ENCODE results near the gene GJB6. TPM values are rescaled to one million over a fixed set of nuclear protein-coding genes. Genes with fewer than 3 reads are reported as not detected.

GJB6 gene
- total and polyA plus RNA-seq, 2 donors = 22.9 to 24.1 TPM

GRCh38 chr13:20239748-20240147, 7.6 kb upstream of the GJB6 start:
- 97% methylated on average over 6 of the region's 6 CpGs for WGBS

GRCh38 chr13:20232556-20233277, 598 bp upstream of the GJB6 start:
- Histone ChIP-seq H3K4me1 (ENCODE audit: control insufficient read depth in 2 of 2, insufficient read depth in 2 of 2, low read length in 2 of 2) (peaks cover 14 to 15% of the 10 kb centered on the region in 2 donors), H3K27ac (ENCODE audit: low read depth in 1 of 2, low read length in 1 of 2) (no peak overlapping the region), H3K36me3 (ENCODE audit: control insufficient read depth in 2 of 2, insufficient read depth in 2 of 2, low read length in 1 of 2) (no peaks in the 10 kb centered on the region), H3K4me3 (ENCODE audit: low read length in 2 of 2) (peak overlapping the region; percentile 34 to 59), H3K27me3 (ENCODE audit: control insufficient read depth in 2 of 2, insufficient read depth in 1 of 2, low read length in 1 of 2) (peaks cover 19 to 68% of the 10 kb centered on the region in 2 donors), H3K9me3 (ENCODE audit: control insufficient read depth in 2 of 2, insufficient read depth in 1 of 2, low read length in 1 of 2) (no peaks in the 10 kb centered on the region)
- no peak for DNase-seq (ENCODE audit: low read depth in 6 of 9, low spot score in 9 of 9)
- 35% methylated on average over 25 of the region's 25 CpGs for WGBS

More at GRCh38 chr13:20239748-20240147, 7.6 kb upstream of the GJB6 start:
- H3K9me3 ChIP-seq (ENCODE audit: control insufficient read depth in 2 of 2, insufficient read depth in 1 of 2, low read length in 1 of 2) = no peaks in the 10 kb centered on the region
- H3K4me1 ChIP-seq (ENCODE audit: control insufficient read depth in 2 of 2, insufficient read depth in 2 of 2, low read length in 2 of 2) = peaks cover 0 to 2% of the 10 kb centered on the region in 2 donors
- no peaks in the 10 kb centered on the region for H3K36me3 ChIP-seq (ENCODE audit: control insufficient read depth in 2 of 2, insufficient read depth in 2 of 2, low read length in 1 of 2)
- DNase-seq (ENCODE audit: low read depth in 6 of 9, low spot score in 9 of 9) = no peak
- H3K27ac ChIP-seq (ENCODE audit: low read depth in 1 of 2, low read length in 1 of 2) = no peak overlapping the region
- H3K4me3 ChIP-seq (ENCODE audit: low read length in 2 of 2) = no peak overlapping the region
- peaks cover 0 to 23% of the 10 kb centered on the region in 2 donors for H3K27me3 ChIP-seq (ENCODE audit: control insufficient read depth in 2 of 2, insufficient read depth in 1 of 2, low read length in 1 of 2)

- no peaks in the 10 kb centered on the region for H3K36me3 ChIP-seq (ENCODE audit: control insufficient read depth in 2 of 2, insufficient read depth in 2 of 2, low read length in 1 of 2)
Measured at GRCh38 chr13:20230913-20231838, 943 bp downstream of the GJB6 start.

GRCh38 chr13:20227730-20228129, 4.4 kb downstream of the GJB6 start:
- no peaks in the 10 kb centered on the region for H3K9me3 ChIP-seq (ENCODE audit: control insufficient read depth in 2 of 2, insufficient read depth in 1 of 2, low read length in 1 of 2)
- DNase-seq (ENCODE audit: low read depth in 6 of 9, low spot score in 9 of 9) = no peak
- H3K36me3 ChIP-seq (ENCODE audit: control insufficient read depth in 2 of 2, insufficient read depth in 2 of 2, low read length in 1 of 2) = no peaks in the 10 kb centered on the region
- H3K27ac ChIP-seq (ENCODE audit: low read depth in 1 of 2, low read length in 1 of 2) = no peak overlapping the region
- 68% methylated on average over 6 of the region's 6 CpGs for WGBS
- H3K4me3 ChIP-seq (ENCODE audit: low read length in 2 of 2) = no peak overlapping the region
- H3K27me3 ChIP-seq (ENCODE audit: control insufficient read depth in 2 of 2, insufficient read depth in 1 of 2, low read length in 1 of 2) = peaks cover 15 to 58% of the 10 kb centered on the region in 2 donors
- H3K4me1 ChIP-seq (ENCODE audit: control insufficient read depth in 2 of 2, insufficient read depth in 2 of 2, low read length in 2 of 2) = peaks cover 12 to 15% of the 10 kb centered on the region in 2 donors

More at GRCh38 chr13:20230913-20231838, 943 bp downstream of the GJB6 start:
- no peaks in the 10 kb centered on the region for H3K9me3 ChIP-seq (ENCODE audit: control insufficient read depth in 2 of 2, insufficient read depth in 1 of 2, low read length in 1 of 2)
- peak overlapping the region; percentile 57 to 59 for H3K4me3 ChIP-seq (ENCODE audit: low read length in 2 of 2)
- peak in 1 of 9 donors; percentile 44 for DNase-seq (ENCODE audit: low read depth in 6 of 9, low spot score in 9 of 9)
- H3K4me1 ChIP-seq (ENCODE audit: control insufficient read depth in 2 of 2, insufficient read depth in 2 of 2, low read length in 2 of 2) = peaks cover 14 to 15% of the 10 kb centered on the region in 2 donors
- 21% methylated on average over 30 of the region's 30 CpGs for WGBS
- peaks cover 19 to 73% of the 10 kb centered on the region in 2 donors for H3K27me3 ChIP-seq (ENCODE audit: control insufficient read depth in 2 of 2, insufficient read depth in 1 of 2, low read length in 1 of 2)
- peak overlapping the region in 1 of 2 donors; percentile 47 for H3K27ac ChIP-seq (ENCODE audit: low read depth in 1 of 2, low read length in 1 of 2)

- Histone ChIP-seq H3K4me3 (ENCODE audit: low read length in 2 of 2) (no peak overlapping the region), H3K9me3 (ENCODE audit: control insufficient read depth in 2 of 2, insufficient read depth in 1 of 2, low read length in 1 of 2) (no peaks in the 10 kb centered on the region), H3K36me3 (ENCODE audit: control insufficient read depth in 2 of 2, insufficient read depth in 2 of 2, low read length in 1 of 2) (no peaks in the 10 kb centered on the region), H3K4me1 (ENCODE audit: control insufficient read depth in 2 of 2, insufficient read depth in 2 of 2, low read length in 2 of 2) (peaks cover 8 to 11% of the 10 kb centered on the region in 2 donors), H3K27me3 (ENCODE audit: control insufficient read depth in 2 of 2, insufficient read depth in 1 of 2, low read length in 1 of 2) (peaks cover 13 to 54% of the 10 kb centered on the region in 2 donors), H3K27ac (ENCODE audit: low read depth in 1 of 2, low read length in 1 of 2) (no peak overlapping the region)
- DNase-seq (ENCODE audit: low read depth in 6 of 9, low spot score in 9 of 9) = no peak
- 89% methylated on average over 8 of the region's 8 CpGs for WGBS
Measured at GRCh38 chr13:20227288-20227687, 4.8 kb downstream of the GJB6 start.

GRCh38 chr13:20222553-20222952, 9.6 kb downstream of the GJB6 start:
- Histone ChIP-seq H3K36me3 (ENCODE audit: control insufficient read depth in 2 of 2, insufficient read depth in 2 of 2, low read length in 1 of 2) (no peaks in the 10 kb centered on the region), H3K27ac (ENCODE audit: low read depth in 1 of 2, low read length in 1 of 2) (no peak overlapping the region), H3K4me3 (ENCODE audit: low read length in 2 of 2) (no peak overlapping the region), H3K27me3 (ENCODE audit: control insufficient read depth in 2 of 2, insufficient read depth in 1 of 2, low read length in 1 of 2) (peaks cover 0 to 21% of the 10 kb centered on the region in 2 donors), H3K9me3 (ENCODE audit: control insufficient read depth in 2 of 2, insufficient read depth in 1 of 2, low read length in 1 of 2) (no peaks in the 10 kb centered on the region), H3K4me1 (ENCODE audit: control insufficient read depth in 2 of 2, insufficient read depth in 2 of 2, low read length in 2 of 2) (peaks cover 0 to 3% of the 10 kb centered on the region in 2 donors)
- no peak for DNase-seq (ENCODE audit: low read depth in 6 of 9, low spot score in 9 of 9)
- 93% methylated on average over 5 of the region's 5 CpGs for WGBS

- peaks cover 0 to 3% of the 10 kb centered on the region in 2 donors for H3K4me1 ChIP-seq (ENCODE audit: control insufficient read depth in 2 of 2, insufficient read depth in 2 of 2, low read length in 2 of 2)
- H3K27ac ChIP-seq (ENCODE audit: low read depth in 1 of 2, low read length in 1 of 2) = no peak overlapping the region
- WGBS = 76% methylated on average over 6 of the region's 6 CpGs
- H3K27me3 ChIP-seq (ENCODE audit: control insufficient read depth in 2 of 2, insufficient read depth in 1 of 2, low read length in 1 of 2) = peaks cover 0 to 16% of the 10 kb centered on the region in 2 donors
- no peak overlapping the region for H3K4me3 ChIP-seq (ENCODE audit: low read length in 2 of 2)
- DNase-seq (ENCODE audit: low read depth in 6 of 9, low spot score in 9 of 9) = no peak
- no peaks in the 10 kb centered on the region for H3K9me3 ChIP-seq (ENCODE audit: control insufficient read depth in 2 of 2, insufficient read depth in 1 of 2, low read length in 1 of 2)
- no peaks in the 10 kb centered on the region for H3K36me3 ChIP-seq (ENCODE audit: control insufficient read depth in 2 of 2, insufficient read depth in 2 of 2, low read length in 1 of 2)
Measured at GRCh38 chr13:20221772-20222171, 10.3 kb downstream of the GJB6 start.

- H3K27ac ChIP-seq (ENCODE audit: low read depth in 1 of 2, low read length in 1 of 2) = no peak overlapping the region
- peaks cover 0 to 3% of the 10 kb centered on the region in 2 donors for H3K4me1 ChIP-seq (ENCODE audit: control insufficient read depth in 2 of 2, insufficient read depth in 2 of 2, low read length in 2 of 2)
- DNase-seq (ENCODE audit: low read depth in 6 of 9, low spot score in 9 of 9) = no peak
- H3K4me3 ChIP-seq (ENCODE audit: low read length in 2 of 2) = no peak overlapping the region
- H3K27me3 ChIP-seq (ENCODE audit: control insufficient read depth in 2 of 2, insufficient read depth in 1 of 2, low read length in 1 of 2) = peaks cover 0 to 5% of the 10 kb centered on the region in 2 donors
- H3K9me3 ChIP-seq (ENCODE audit: control insufficient read depth in 2 of 2, insufficient read depth in 1 of 2, low read length in 1 of 2) = no peaks in the 10 kb centered on the region
- H3K36me3 ChIP-seq (ENCODE audit: control insufficient read depth in 2 of 2, insufficient read depth in 2 of 2, low read length in 1 of 2) = no peaks in the 10 kb centered on the region
Measured at GRCh38 chr13:20219577-20219976, 12.5 kb downstream of the GJB6 start.

GRCh38 chr13:20217168-20217567, 15.0 kb downstream of the GJB6 start:
- Histone ChIP-seq H3K4me3 (ENCODE audit: low read length in 2 of 2) (no peak overlapping the region), H3K36me3 (ENCODE audit: control insufficient read depth in 2 of 2, insufficient read depth in 2 of 2, low read length in 1 of 2) (no peaks in the 10 kb centered on the region), H3K27ac (ENCODE audit: low read depth in 1 of 2, low read length in 1 of 2) (no peak overlapping the region), H3K27me3 (ENCODE audit: control insufficient read depth in 2 of 2, insufficient read depth in 1 of 2, low read length in 1 of 2) (peaks cover 0 to 5% of the 10 kb centered on the region in 2 donors), H3K9me3 (ENCODE audit: control insufficient read depth in 2 of 2, insufficient read depth in 1 of 2, low read length in 1 of 2) (no peaks in the 10 kb centered on the region), H3K4me1 (ENCODE audit: control insufficient read depth in 2 of 2, insufficient read depth in 2 of 2, low read length in 2 of 2) (peaks cover 0 to 3% of the 10 kb centered on the region in 2 donors)
- no peak for DNase-seq (ENCODE audit: low read depth in 6 of 9, low spot score in 9 of 9)
- 64% methylated on average over 3 of the region's 3 CpGs for WGBS
